OCI-LY7 (cell line): Measurements from ENCODE around the gene NAA20. TPM values are rescaled to one million over a fixed set of nuclear protein-coding genes. Genes with fewer than 3 reads are reported as not detected.

Experiments used
- BruUV-seq: library from RNA; stranded (reverse); fragments of 400-500 nt; replicated peaks from 2 replicates; lab custom pipeline; 2021; lab: Mats Ljungman, UMichigan
- CTCF ChIA-PET: fragments of 300-600 bp; sonication (Branson Sonifier 250); formaldehyde crosslinking; loops from one replicate; lab custom pipeline; 2022; ENCODE audit warnings: antibody characterized with exemption; ENCODE audit not compliant: unreplicated experiment; lab: Charles Lee
- POLR2A ChIA-PET: fragments of 300-600 bp; sonication (Branson Sonifier 250); formaldehyde crosslinking; loops from one replicate; lab custom pipeline; 2022; ENCODE audit warnings: antibody characterized with exemption; lab: Charles Lee
- DNase-seq: peaks from one replicate; pipeline ENCODE4 v3.0.0-alpha.2; 2015; ENCODE audit warnings: low spot score
- H2AFZ ChIP-seq: fragments of 200-600 bp; sonication (generic), shearing (Covaris generic); 2 replicates; pipeline ENCODE4 v1.6.1; 2014; ENCODE audit warnings: mild to moderate bottlenecking, antibody characterized with exemption, low read length, moderate library complexity
- H3K27ac ChIP-seq: fragments of 200-600 bp; sonication (generic); 2 replicates; pipeline ENCODE4 v1.5.1; 2014; ENCODE audit warnings: mixed run types, low read depth, mild to moderate bottlenecking, moderate library complexity, low read length, inconsistent platforms; ENCODE audit not compliant: poor library complexity, severe bottlenecking
- H3K36me3 ChIP-seq: fragments of 200-600 bp; sonication (generic); 2 replicates; pipeline ENCODE4 v1.6.1; 2014; ENCODE audit warnings: mild to moderate bottlenecking, antibody characterized with exemption, low read length, moderate library complexity, mixed read lengths; ENCODE audit not compliant: insufficient read depth
- H3K4me1 ChIP-seq: fragments of 200-600 bp; sonication (generic); 2 replicates; pipeline ENCODE4 v1.5.1; 2014; ENCODE audit warnings: mild to moderate bottlenecking, low read length; ENCODE audit not compliant: insufficient read depth, poor library complexity, severe bottlenecking
- H3K4me2 ChIP-seq: fragments of 200-600 bp; sonication (generic); 2 replicates; pipeline ENCODE4 v1.6.1; 2014; ENCODE audit warnings: mild to moderate bottlenecking, low read length
- H3K4me3 ChIP-seq: fragments of 200-600 bp; sonication (generic); 2 replicates; pipeline ENCODE4 v1.5.1; 2014; ENCODE audit warnings: mild to moderate bottlenecking, low read depth, low read length; ENCODE audit not compliant: poor library complexity, severe bottlenecking
- H3K79me2 ChIP-seq: fragments of 200-600 bp; sonication (generic); 2 replicates; pipeline ENCODE4 v1.6.1; 2016; ENCODE audit warnings: low read depth, mild to moderate bottlenecking, low read length, moderate library complexity, mixed read lengths; ENCODE audit not compliant: insufficient read depth
- H3K9me2 ChIP-seq: fragments of 200-600 bp; sonication (generic); 2 replicates; pipeline ENCODE4 v1.6.1; 2016; ENCODE audit warnings: mild to moderate bottlenecking, low read length, mixed read lengths; ENCODE audit not compliant: insufficient read depth
- H3K9me3 ChIP-seq: fragments of 200-600 bp; sonication (generic); 2 replicates; pipeline ENCODE4 v1.6.1; 2014; ENCODE audit warnings: mild to moderate bottlenecking, mixed run types, low read length, mixed read lengths
- H4K20me1 ChIP-seq: fragments of 200-600 bp; sonication (generic); 2 replicates; pipeline ENCODE4 v1.6.1; 2014; ENCODE audit warnings: mild to moderate bottlenecking, antibody characterized with exemption, low read length, moderate library complexity, mixed read lengths; ENCODE audit not compliant: insufficient read depth
- CTCF ChIP-seq: fragments of 200-600 bp; sonication (generic); conservative IDR thresholded peaks from 2 replicates; pipeline ENCODE4 v1.5.1; 2014; ENCODE audit warnings: mild to moderate bottlenecking, antibody characterized with exemption, low read length, moderate library complexity, mixed read lengths
- EZH2phosphoT487 ChIP-seq: fragments of 200-600 bp; sonication (generic); IDR thresholded peaks from 2 replicates; pipeline ENCODE4 v1.6.1; 2018; ENCODE audit warnings: low read depth, borderline replicate concordance, mild to moderate bottlenecking, mixed run types, antibody characterized with exemption, low read length, moderate library complexity, mixed read lengths
- intact Hi-C: fragments of 100-400 bp; cut with micrococcal nuclease; formaldehyde crosslinking; loops from one replicate; pipeline ENCODE4 v1.10.0; 2022; ENCODE audit not compliant: unreplicated experiment
- total RNA-seq, 2 experiments: library from RNA; depleted of rRNA in 1 of 2; stranded (reverse); fragments of >200 nt in 1 of 2; shearing (Covaris generic) in 1 of 2; gene quantifications; 2 replicates each; pipeline ENCODE4 v1.2.3, GENCODE V29; 2014 to 2022

NAA20 gene
- total RNA-seq, 2 experiments from 2014 or later = 37.5 to 62.4 TPM

GRCh38 chr20:20000211-20000968, 16.8 kb upstream of the NAA20 start:
- TF ChIP-seq EZH2phosphoT487 (no peak), CTCF (no peak)
- CTCF ChIA-PET = no interaction called here
- no TSS peak for BruUV-seq

GRCh38 chr20:20002101-20002998, 14.8 kb upstream of the NAA20 start:
- CTCF ChIA-PET = interaction anchor here (0.6 kb wide), 1 partner anchor 8 kb away, joined by 3 read pairs; no protein-coding TSS in a partner anchor
- no peak for DNase-seq
- H3K27ac ChIP-seq = no peak overlapping the region
- H4K20me1 ChIP-seq = no peaks in the 10 kb centered on the region
- intact Hi-C loops = no loop called here
- TF ChIP-seq EZH2phosphoT487 (no peak), CTCF (no peak)
- no peaks in the 10 kb centered on the region for H3K9me2 ChIP-seq
- no peaks in the 10 kb centered on the region for H3K36me3 ChIP-seq
- H3K4me2 ChIP-seq = no peak overlapping the region
- H3K79me2 ChIP-seq = no peaks in the 10 kb centered on the region
- H3K9me3 ChIP-seq = no peaks in the 10 kb centered on the region
- no peaks in the 10 kb centered on the region for H3K4me1 ChIP-seq
- H2AFZ ChIP-seq = no peak overlapping the region
- POLR2A ChIA-PET = interaction anchor here (0.9 kb wide), 1 partner anchor 13 kb away, joined by 3 read pairs; no protein-coding TSS in a partner anchor
- H3K4me3 ChIP-seq = no peak overlapping the region
- no TSS peak for BruUV-seq

More at GRCh38 chr20:20000211-20000968, 16.8 kb upstream of the NAA20 start:
- no peaks in the 10 kb centered on the region for H4K20me1 ChIP-seq
- H2AFZ ChIP-seq = no peak overlapping the region
- H3K79me2 ChIP-seq = no peaks in the 10 kb centered on the region
- POLR2A ChIA-PET = interaction anchor here (0.6 kb wide), 1 partner anchor 91 kb away, joined by 3 read pairs; no protein-coding TSS in a partner anchor
- no peak overlapping the region for H3K4me2 ChIP-seq
- no peaks in the 10 kb centered on the region for H3K9me3 ChIP-seq
- DNase-seq = no peak
- no peaks in the 10 kb centered on the region for H3K4me1 ChIP-seq
- H3K4me3 ChIP-seq = no peak overlapping the region
- intact Hi-C loops = no loop called here
- no peaks in the 10 kb centered on the region for H3K36me3 ChIP-seq
- H3K27ac ChIP-seq = no peak overlapping the region
- no peaks in the 10 kb centered on the region for H3K9me2 ChIP-seq
